Duodenal mucosa (tissue), 2 donors: Measurements from ENCODE around the gene SPX.

ENCODE experiments used
- H3K27ac ChIP-seq: one replicate; pipeline ENCODE4 v1.7.0; 2013; ENCODE audit warnings: low read depth, low read length
- H3K27me3 ChIP-seq, 2 donors: one replicate each; pipeline ENCODE4 v1.7.0; 2013; ENCODE audit warnings: low read length in 2 of 2, control low read depth in 1 of 2; ENCODE audit not compliant: insufficient read depth in 2 of 2, control insufficient read depth in 1 of 2
- H3K36me3 ChIP-seq, 2 donors: one replicate each; pipeline ENCODE4 v1.7.0; 2013; ENCODE audit warnings: low read length in 2 of 2, control low read depth in 1 of 2; ENCODE audit not compliant: insufficient read depth in 2 of 2, control insufficient read depth in 1 of 2
- H3K4me1 ChIP-seq, 2 donors: one replicate each; pipeline ENCODE4 v1.7.0; 2013; ENCODE audit warnings: low read length in 2 of 2, control low read depth in 1 of 2; ENCODE audit not compliant: insufficient read depth in 2 of 2, control insufficient read depth in 1 of 2
- H3K4me3 ChIP-seq, 2 donors: one replicate each; pipeline ENCODE4 v1.7.0; 2013; ENCODE audit warnings: low read length in 2 of 2, low read depth in 1 of 2
- H3K9ac ChIP-seq, 2 donors: one replicate each; pipeline ENCODE4 v1.7.0; 2013; ENCODE audit warnings: low read length in 2 of 2, low read depth in 1 of 2
- H3K9me3 ChIP-seq, 2 donors: one replicate each; pipeline ENCODE4 v1.7.0; 2013; ENCODE audit warnings: low read length in 2 of 2, control low read depth in 1 of 2; ENCODE audit not compliant: control insufficient read depth in 1 of 2

Gene SPX

DNA sequence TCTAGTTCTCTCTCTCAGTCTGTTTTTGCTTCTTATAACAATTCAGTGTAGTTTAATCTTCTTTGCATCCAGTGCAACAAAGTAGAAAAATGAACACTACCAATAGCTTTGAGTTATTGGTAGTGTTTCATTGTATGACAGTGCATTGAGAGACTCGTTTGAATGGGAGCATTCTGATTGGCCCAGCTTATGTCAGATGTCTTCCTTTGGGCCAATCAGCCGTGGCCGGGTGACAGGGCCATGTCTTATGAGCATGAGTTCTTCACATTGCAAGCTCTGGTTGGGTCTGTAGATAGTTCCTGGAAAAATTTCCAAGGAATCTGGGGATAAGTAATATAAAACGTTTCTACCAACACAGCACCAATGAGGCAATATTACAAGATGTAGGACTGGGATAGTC is 42.0 kb downstream of the SPX start:
- Histone ChIP-seq H3K4me1 (no peaks in the 10 kb centered on the region), H3K36me3 (no peaks in the 10 kb centered on the region), H3K4me3 (no peak overlapping the region)

DNA sequence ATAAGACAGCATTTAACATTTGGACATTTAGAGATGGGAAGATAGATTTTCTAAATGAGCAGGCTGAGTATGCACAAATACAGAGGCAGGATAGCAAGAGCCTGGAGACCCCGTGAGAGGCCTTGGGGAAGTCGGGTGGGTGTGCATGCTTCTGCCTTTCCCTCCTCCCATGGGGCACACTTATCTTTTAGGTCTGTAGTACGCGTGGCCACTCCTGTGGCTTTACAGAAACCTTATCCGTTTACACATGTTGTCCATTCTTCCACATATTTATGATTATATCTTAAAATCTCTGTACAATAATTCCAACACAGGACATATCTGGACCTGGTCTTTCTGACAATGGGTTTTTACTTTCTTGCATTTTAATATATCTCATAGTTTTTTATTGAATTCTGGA is 45.0 kb downstream of the SPX start:
- Histone ChIP-seq H3K27me3 (no peaks in the 10 kb centered on the region), H3K27ac (no peak overlapping the region), H3K9me3 (no peaks in the 10 kb centered on the region), H3K36me3 (no peaks in the 10 kb centered on the region), H3K9ac (no peak overlapping the region), H3K4me1 (no peaks in the 10 kb centered on the region), H3K4me3 (no peak overlapping the region)

More for the DNA sequence above, 42.0 kb downstream of the SPX start:
- no peaks in the 10 kb centered on the region for H3K9me3 ChIP-seq
- H3K27me3 ChIP-seq = no peaks in the 10 kb centered on the region
- no peak overlapping the region for H3K27ac ChIP-seq
- H3K9ac ChIP-seq = no peak overlapping the region

- Histone ChIP-seq H3K9me3 (no peaks in the 10 kb centered on the region), H3K27ac (no peak overlapping the region)
Measured at GRCh38 chr12:21573733-21574358, 47.8 kb downstream of the SPX start.

GRCh38 chr12:21576431-21576830 is 50.3 kb downstream of the SPX start:
- H3K4me3 ChIP-seq = no peak overlapping the region
- no peaks in the 10 kb centered on the region for H3K36me3 ChIP-seq
- no peak overlapping the region for H3K9ac ChIP-seq
- no peaks in the 10 kb centered on the region for H3K9me3 ChIP-seq
- H3K27me3 ChIP-seq = no peaks in the 10 kb centered on the region
- no peak overlapping the region for H3K27ac ChIP-seq
- no peaks in the 10 kb centered on the region for H3K4me1 ChIP-seq

More at GRCh38 chr12:21573733-21574358, 47.8 kb downstream of the SPX start:
- Histone ChIP-seq H3K27me3 (no peaks in the 10 kb centered on the region), H3K36me3 (no peaks in the 10 kb centered on the region), H3K4me1 (no peaks in the 10 kb centered on the region), H3K9ac (no peak overlapping the region), H3K4me3 (no peak overlapping the region)

DNA sequence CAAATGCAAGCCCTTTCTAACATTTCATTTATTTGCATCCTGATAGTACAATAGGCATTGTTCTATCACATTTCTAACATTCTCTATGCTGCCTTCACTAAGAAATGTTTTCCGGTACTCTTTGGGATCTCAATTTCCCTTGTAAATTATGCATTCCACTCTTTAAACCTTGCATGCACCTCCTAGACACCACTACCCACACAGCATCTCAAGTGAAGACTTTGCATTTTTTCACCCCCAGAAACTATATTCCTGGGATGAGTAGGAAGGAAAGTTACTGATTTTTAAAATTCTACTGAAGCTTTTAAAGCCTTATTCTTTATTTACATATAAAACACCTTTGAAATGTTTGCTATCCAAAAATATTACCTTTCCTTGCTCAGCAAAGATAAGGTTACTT is 51.4 kb downstream of the SPX start:
- Histone ChIP-seq H3K27ac (no peak overlapping the region), H3K9ac (no peak overlapping the region), H3K27me3 (no peaks in the 10 kb centered on the region), H3K36me3 (no peaks in the 10 kb centered on the region), H3K4me1 (no peaks in the 10 kb centered on the region), H3K9me3 (no peaks in the 10 kb centered on the region), H3K4me3 (no peak overlapping the region)

- no peak overlapping the region for H3K4me3 ChIP-seq
Measured at GRCh38 chr12:21580748-21581516, 54.8 kb downstream of the SPX start.

More at GRCh38 chr12:21580748-21581516, 54.8 kb downstream of the SPX start:
- Histone ChIP-seq H3K27me3 (no peaks in the 10 kb centered on the region), H3K27ac (no peak overlapping the region), H3K36me3 (no peaks in the 10 kb centered on the region), H3K9me3 (no peaks in the 10 kb centered on the region), H3K9ac (no peak overlapping the region), H3K4me1 (no peaks in the 10 kb centered on the region)
